ENCODE data around the gene SMCO3. TPM values are rescaled to one million over a fixed set of nuclear protein-coding genes. Genes with fewer than 3 reads are reported as not detected.
A peak's percentile ranks its signal among the peaks of the same experiment; 100 is the strongest.

SMCO3 gene
- total and polyA plus RNA-seq, 2 of the 8 experiments (the other 6 are each of a cell fraction or from before 2014, with no cell fraction given): not detected

DNA sequence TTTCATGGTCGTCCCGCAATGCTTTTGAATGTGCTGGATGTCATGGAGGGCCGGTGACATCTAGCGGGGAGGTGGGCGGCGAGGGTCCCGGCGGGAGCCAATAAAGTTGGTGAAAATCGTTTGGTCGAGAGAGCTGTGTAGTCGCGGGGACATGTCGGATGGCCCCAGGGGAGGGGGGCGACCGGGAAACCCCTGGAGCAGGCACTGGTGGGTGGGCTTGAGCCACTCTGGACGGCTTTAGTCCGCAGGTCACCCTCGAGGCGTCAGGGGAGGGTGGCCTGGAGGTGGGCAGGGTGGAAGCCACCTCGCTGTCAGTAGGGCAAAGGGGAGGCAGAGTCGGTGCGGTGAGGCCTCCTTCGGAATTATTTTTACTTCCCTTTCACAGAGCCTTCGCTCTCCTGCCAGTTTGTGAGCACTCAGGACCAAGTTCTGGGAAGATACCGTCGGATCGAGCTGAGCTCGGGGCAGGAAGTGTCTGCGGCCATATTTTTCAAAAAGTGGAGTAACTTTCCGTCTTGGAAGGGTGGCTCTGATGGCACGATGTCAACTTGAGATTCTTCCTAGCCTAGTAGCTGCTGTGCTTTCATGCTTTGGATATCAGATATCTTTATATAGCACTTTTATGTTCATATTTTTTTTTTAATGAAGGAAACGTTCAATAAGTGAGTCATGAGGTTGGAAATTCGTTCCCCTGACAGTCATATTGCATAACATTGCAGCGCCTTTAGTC lies 38.9 kb downstream of the SMCO3 start:
- POLR2A ChIA-PET (ENCODE audit: partially characterized antibody): interaction anchor here (0.6 to 7.3 kb wide), 23 partner anchors 6 to 226 kb away, joined by 3 to 136 read pairs (median 4); partner anchors contain the start of genes C12orf60 and WBP11
- DNase-seq (ENCODE audit: low read depth in 1 of 2, low spot score in 2 of 2) (peak in 1 of 2 experiments; percentile 63), FAIRE-seq (no peak)
- Histone ChIP-seq H3K4me3 (ENCODE audit: extremely low read depth in 1 of 4, insufficient read depth in 2 of 4, low read depth in 3 of 4, low read length in 4 of 4) (peak overlapping the region; percentile 75 to 93 (median 86)), H2AK5ac (ENCODE audit: low read depth, low read length) (no peak overlapping the region), H3K56ac (replicated peaks; ENCODE audit: insufficient read length, low read depth, low read length) (no peak overlapping the region), H2AFZ (ENCODE audit: low read length) (no peak overlapping the region), H2BK20ac (ENCODE audit: low read length) (no peak overlapping the region), H3K79me1 (ENCODE audit: low read depth, low read length) (no peaks in the 10 kb centered on the region), H3K9me3 (ENCODE audit: insufficient read depth in 2 of 2, low read depth in 1 of 2, low read length in 1 of 2) (no peaks in the 10 kb centered on the region), H3K14ac (ENCODE audit: insufficient read length) (no peak overlapping the region), H3K23ac (ENCODE audit: insufficient read length) (no peak overlapping the region), H3K4me2 (ENCODE audit: insufficient read depth in 1 of 2, low read depth in 2 of 2, low read length in 2 of 2) (peak overlapping the region; percentile 76 to 81), H2BK5ac (ENCODE audit: low read depth, low read length) (peak overlapping the region; percentile 77; the same call in 1 of the 2 replicates), H2BK120ac (replicated peaks; ENCODE audit: low read depth, low read length) (no peak overlapping the region), H4K8ac (ENCODE audit: extremely low read depth, insufficient read depth, low read length) (no peak overlapping the region), H3K4ac (replicated peaks; ENCODE audit: insufficient read length, low read depth, low read length) (no peak overlapping the region), H3K36me3 (ENCODE audit: control insufficient read depth in 2 of 4, insufficient read depth in 4 of 4, low read length in 3 of 4) (no peaks in the 10 kb centered on the region), H3K27ac (ENCODE audit: low read depth, low read length) (0 out of 2 replicates have a peak overlapping the region, but pooled peaks have one; percentile 34), H3K9ac (replicated peaks in 1 of 4; ENCODE audit: extremely low read depth in 1 of 4, low read depth in 3 of 4, low read length in 3 of 4) (peak overlapping the region in 3 of 4 experiments; percentile 49 to 61 (median 60); a peak in 3 of 7 replicates), H3K79me2 (ENCODE audit: control insufficient read depth in 1 of 2, insufficient read depth in 2 of 2, low read length in 2 of 2) (peaks cover 0 to 14% of the 10 kb centered on the region in 2 experiments; a peak in 2 of 4 replicates), H3K18ac (ENCODE audit: extremely low read depth, low read length) (no peak overlapping the region), H3K4me1 (replicated peaks in 1 of 4; ENCODE audit: control insufficient read depth in 3 of 4, insufficient read depth in 4 of 4, low read length in 3 of 4) (peaks cover 0 to 3% (median 0%) of the 10 kb centered on the region in 4 experiments; a peak in 1 of 7 replicates), H4K91ac (replicated peaks; ENCODE audit: insufficient read length, low read length) (no peak overlapping the region), H3K23me2 (ENCODE audit: low read depth, low read length) (peaks cover 4% of the 10 kb centered on the region), H4K5ac (ENCODE audit: insufficient read length, low read depth, low read length) (no peak overlapping the region), H3K27me3 (replicated peaks in 1 of 4; ENCODE audit: control insufficient read depth in 3 of 4, extremely low read depth in 1 of 4, insufficient read depth in 3 of 4, low read length in 3 of 4) (no peaks in the 10 kb centered on the region), H2BK15ac (ENCODE audit: low read length) (no peak overlapping the region), H4K20me1 (replicated peaks in 1 of 2; ENCODE audit: control insufficient read depth in 1 of 2, insufficient read depth in 2 of 2, low read length in 2 of 2) (peaks cover 0 to 8% of the 10 kb centered on the region in 2 experiments), H2BK12ac (ENCODE audit: low read depth, low read length) (peak overlapping the region; percentile 55; the same call in 1 of the 2 replicates)
- 11% methylated on average over 34 of the region's 34 CpGs; no CpG with 5 or more reads in 1 of the 2 experiments for WGBS, 2 experiments (ENCODE audit: extremely low coverage in 1 of 2, insufficient coverage in 1 of 2, insufficient read length in 1 of 2, insufficient replicate concordance in 2 of 2, low coverage in 1 of 2, low lambda C conversion rate in 2 of 2, missing lambda C conversion rate in 1 of 2)
- CTCF ChIA-PET (ENCODE audit: partially characterized antibody): interaction anchor here (1.2 to 4.6 kb wide), 5 partner anchors 10 to 118 kb away, joined by 3 to 24 read pairs (median 9); no protein-coding TSS in a partner anchor
- TF ChIP-seq CEBPB (IDR thresholded peaks at IDR 0.05; ENCODE audit: low read depth, low read length): 0 out of 2 replicates have a peak, but pooled peaks have one; percentile 12
- TF ChIP-seq, protein P1, sequence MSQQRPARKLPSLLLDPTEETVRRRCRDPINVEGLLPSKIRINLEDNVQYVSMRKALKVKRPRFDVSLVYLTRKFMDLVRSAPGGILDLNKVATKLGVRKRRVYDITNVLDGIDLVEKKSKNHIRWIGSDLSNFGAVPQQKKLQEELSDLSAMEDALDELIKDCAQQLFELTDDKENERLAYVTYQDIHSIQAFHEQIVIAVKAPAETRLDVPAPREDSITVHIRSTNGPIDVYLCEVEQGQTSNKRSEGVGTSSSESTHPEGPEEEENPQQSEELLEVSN (IDR thresholded peaks at IDR 0.05): no peak
- no peak for TF ChIP-seq SRF (IDR thresholded peaks at IDR 0.05; ENCODE audit: low read depth, low read length)
- peak; percentile 80 for TF ChIP-seq SAP30 (IDR thresholded peaks at IDR 0.05; ENCODE audit: insufficient read depth, insufficient replicate concordance, low read length)
- no peak for TF ChIP-seq BRCA1 (IDR thresholded peaks at IDR 0.05; ENCODE audit: low read depth, low read length)
- TF ChIP-seq CTBP2 (IDR thresholded peaks at IDR 0.05; ENCODE audit: borderline replicate concordance, insufficient read depth, insufficient read length, low read length): no peak
- TF ChIP-seq KDM5A (IDR thresholded peaks at IDR 0.05; ENCODE audit: low read length): no peak
- TF ChIP-seq YY1 (IDR thresholded peaks at IDR 0.05; ENCODE audit: low read depth, low read length): no peak

Data from H1 (cell line).